Occipital lobe (tissue), 2 donors: ENCODE results near the gene DNAJC5. TPM values are rescaled to one million over a fixed set of nuclear protein-coding genes. Genes with fewer than 3 reads are reported as not detected.
"Not testable (repeated sequence)": the region's sequence is repeated elsewhere in the genome, so short reads cannot be mapped to it uniquely, and the experiment has no call there.

Experiments used
- DNase-seq: peaks from one replicate; lab custom pipeline; 2025; lab: John Stamatoyannopoulos, UW
- total RNA-seq: library from RNA; depleted of rRNA; stranded (reverse); fragments of >200 nt; gene quantifications from one replicate; pipeline ENCODE4 v1.2.3, GENCODE V29; 2014

DNAJC5 gene
- total RNA-seq, 1 donor from 2014 or later: 99.7 TPM

DNA sequence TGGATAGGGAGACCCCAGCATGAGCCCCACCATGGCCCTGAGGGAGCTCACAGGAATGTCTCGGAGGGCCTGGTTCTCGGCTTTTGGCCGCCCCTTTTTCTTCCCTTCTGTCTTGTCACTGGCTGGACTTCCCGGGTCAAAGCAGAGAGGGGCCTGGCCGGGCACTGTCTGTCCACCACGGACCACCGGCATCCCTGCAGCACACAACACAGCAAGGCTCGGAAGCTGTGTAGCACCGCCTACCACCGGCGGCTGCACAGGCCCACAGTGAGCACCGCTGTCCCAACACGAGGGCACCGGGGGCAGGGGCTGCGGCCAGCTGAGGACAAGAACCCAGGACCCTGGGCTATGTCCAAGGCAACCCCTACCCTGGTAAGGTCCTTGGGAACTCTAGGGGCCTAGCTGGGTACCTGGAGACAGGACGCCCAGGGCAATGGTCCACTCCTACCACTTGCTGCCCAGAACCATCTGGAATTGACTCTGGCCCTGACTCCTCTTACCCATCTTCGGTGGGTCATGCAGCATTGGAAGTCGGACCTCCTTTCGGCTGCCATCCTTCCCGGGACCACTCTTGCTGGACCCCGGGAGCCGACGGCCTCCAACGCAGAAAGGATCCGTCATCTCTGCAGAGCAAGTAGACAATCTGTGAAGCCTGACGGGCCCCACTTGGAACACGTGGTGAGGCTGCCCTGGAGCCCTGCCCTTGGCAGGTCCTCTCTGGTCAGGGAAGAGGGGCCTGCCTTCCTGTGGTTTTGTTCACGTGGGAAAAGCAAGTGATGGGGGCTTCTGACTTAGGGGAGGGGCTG lies 72.6 kb downstream of the DNAJC5 start:
- DNase-seq: no peak

DNA sequence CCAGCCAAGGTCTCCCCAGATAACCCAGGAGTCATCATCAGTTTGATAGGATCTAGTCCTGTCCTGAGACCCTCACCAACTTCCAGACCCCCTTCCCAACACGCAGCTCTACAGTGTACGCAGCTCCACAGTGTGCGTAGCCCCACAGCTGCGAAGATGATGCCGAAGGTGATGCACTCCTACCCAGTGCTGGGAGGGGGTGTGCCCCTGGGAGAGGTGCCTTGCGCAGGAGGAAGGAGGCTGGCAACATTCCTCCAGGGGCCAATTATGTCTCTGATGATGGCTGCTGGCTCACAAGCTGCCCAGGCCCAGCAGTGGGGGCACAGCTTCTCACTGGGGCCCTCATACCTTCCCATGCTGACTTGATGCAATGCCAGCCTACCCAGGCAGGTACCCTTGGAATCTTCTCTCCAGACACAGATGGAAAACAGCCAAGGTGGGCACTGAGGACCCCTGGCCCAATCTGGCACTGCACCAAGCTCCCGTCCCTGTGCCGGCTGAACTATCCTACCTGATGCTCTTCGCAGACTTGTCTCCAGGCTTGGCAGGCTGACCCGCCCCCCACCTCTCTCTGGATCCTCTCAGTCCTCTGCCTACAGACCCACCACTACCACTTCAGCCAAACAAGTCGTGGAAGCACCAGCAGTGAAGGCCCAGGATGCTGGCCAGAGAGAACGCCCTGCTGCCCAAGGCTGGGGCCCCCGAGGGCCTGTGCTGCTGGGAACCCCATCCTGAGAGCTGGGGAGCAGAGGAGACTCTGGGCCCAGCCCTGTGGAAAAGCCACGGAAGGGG lies 73.4 kb downstream of the DNAJC5 start:
- DNase-seq: no peak

DNA sequence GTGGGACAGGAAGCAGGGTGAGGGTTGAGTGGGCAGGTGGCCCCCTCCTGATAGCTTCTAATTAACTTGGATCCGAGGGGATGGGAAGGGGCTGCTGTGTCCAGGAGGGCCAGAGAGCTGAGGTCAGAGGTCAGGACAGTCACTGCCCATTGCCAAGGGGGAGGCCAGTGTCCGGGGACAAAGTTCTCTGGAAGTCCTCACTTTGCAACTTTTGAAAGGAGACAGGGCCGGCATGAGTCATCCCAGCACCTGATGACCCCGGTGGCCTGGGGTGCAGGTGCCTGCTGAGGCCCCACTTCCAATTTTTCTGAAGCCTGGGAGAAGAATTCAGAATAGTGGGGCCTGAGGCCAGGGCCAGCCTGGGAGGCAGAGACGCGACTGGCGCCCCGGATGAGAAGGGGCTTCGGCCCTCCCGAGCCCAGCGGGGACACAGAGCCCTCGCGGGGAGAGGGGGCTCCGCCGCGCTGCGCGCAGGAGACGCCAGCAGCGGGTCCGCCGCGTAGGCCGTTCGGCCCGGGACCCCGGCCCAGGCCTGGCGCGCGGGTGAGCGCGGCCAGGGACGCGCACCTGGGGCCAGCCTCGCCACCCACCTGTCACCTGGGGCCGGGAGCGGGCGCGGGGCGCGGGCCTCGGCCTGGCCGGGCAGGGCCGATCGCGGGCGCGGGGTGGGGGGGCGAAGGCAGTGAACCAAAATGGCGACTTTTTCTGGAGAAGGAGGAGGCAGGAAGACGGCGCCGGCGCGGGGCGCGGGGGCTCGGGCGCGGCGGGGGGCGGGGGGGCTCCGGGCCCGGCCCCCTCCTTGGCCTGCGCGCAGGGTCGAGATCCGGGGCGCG lies 74.2 kb downstream of the DNAJC5 start:
- DNase-seq: no peak

DNA sequence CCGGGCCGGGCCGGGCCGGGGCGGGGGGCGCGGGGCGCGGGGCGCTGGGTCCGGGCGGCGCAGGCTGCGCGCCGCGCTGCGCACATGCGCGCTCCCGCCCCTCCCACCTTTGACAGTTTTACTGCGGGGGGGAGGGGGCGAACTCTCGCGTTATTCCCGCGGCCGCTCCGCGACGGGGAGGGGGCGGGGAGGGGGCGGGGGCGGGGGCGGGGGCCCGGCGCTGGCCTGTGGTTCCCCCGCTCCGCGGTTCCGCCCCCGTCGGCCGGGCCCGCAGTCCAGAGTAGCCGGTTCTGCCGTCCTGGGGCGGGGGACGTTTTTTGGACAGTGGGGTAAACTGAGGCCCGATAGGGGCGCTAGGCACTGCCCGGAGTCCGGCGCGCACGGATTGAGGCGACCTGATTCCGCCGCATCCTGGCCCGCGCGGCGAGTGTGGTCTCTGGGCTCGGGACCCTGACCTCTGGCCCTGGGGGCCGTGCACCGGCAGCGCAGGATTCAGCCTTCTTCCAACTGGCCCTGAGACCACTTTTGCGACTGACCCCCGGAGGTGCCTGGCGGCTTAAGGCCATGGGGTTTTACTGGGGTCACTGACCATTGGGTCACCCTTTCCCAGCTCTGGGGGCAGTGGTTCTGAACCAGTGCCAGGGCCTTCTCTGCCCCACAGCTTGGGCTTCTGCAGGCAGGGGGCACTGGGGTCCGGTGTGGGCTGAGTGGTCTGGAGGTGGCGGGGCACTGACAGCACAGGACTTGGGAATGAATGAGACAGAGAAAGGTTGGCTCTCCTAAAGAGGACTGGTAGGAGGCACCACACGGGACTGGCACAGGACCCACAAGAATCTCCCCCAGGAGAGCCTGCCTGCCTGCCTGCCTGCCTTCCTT lies 75.2 kb downstream of the DNAJC5 start, which contains the start of gene ZNF512B:
Gene ZNF512B, minus strand, starts transcription at position 93 of the 876 bp plus-strand sequence. CDS start 1,980 bp downstream, outside the sequence.
- peak; percentile 35 for DNase-seq

DNA sequence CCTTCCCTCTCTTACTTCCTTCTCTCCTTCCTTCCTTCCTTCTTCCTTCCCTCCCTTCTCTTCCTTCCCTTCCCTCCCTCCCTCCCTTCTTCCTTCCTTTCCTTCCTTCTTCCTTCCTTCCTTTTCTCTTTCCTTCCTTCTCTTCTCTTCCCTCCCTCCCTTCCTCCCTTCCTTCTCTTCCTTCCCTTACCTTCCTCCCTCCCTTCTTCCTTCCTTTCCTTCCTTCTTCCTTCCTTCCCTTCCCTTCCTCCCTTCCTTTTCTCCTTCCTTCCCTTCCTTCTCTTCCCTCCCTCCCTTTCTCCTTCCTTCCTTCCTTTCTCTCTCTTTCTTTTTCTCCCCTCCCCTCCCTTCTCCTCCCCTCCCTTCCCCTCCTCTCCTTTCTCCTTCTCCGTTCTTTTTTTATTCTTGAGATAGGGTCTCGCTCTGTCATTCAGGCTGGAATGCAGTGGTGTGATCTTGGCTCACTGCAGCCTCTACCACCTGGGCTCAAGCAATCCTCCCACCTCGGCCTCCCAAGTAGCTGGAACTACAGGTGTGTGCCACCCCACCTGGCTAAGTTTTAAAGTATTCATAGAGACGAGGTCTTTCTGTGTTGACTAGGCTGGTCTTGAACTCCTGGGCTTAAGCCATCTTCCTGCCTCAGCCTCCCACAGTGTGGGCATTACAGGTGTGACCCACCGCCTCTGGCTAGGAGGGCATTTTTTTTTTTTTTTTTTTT lies 75.9 kb downstream of the DNAJC5 start:
- DNase-seq: no peak

DNA sequence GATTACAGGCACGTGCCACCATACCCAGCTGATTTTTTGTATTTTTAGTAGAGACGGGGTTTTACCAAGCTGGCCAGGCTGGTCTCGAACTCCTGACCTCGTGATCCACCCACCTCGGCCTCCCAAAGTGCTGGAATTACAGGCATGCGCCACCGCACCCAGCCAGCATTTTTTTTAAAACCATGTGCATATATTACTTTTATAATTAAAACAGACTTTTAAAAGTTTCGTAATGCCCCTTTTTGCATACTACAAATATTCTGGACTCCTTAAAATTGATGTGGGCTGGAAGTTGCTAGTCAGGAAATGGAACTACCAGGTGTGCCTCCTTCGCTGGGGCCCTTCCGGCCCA lies 77.0 kb downstream of the DNAJC5 start:
- not testable (repeated sequence) for DNase-seq

DNA sequence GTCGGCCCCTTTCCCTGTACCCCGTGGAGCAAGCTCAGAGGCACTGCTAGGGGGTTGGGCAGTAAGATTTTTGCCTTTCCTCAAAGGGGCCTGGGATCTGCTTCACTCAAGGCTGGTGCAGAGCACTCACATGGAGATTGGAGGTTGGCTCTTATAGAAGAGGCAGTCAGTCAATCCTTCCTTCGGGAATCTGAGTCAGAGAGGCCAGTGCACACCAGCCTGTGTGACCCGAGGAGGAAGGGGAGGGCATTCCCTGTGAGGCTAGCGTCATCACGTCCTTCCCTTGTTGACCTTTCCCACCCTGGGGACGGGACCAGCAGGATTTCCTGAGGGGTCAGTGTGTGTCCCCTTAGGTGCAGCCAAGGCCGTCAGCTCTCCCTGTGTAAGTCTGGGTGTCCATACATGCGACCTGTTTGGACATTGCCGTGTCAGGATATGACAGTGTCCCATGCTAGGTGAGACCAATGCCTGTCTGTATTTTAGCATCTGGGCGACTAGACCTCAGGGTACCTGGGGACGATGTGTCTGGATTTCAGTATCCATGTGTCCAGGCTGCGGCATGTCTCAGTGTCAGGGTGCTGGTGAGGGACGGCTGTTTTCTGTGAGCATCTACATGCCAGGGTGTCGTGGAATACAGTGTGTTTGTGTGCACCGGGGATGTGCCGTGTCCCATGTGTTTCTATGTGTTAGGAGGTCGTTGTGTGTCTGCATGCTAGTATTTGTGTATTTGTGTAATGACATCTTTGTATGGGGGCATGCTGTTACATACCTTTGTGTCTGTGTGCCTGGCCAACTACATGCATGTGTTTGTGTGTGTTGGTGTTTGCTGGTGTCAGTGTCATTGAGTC lies 77.6 kb downstream of the DNAJC5 start:
- no peak for DNase-seq

DNA sequence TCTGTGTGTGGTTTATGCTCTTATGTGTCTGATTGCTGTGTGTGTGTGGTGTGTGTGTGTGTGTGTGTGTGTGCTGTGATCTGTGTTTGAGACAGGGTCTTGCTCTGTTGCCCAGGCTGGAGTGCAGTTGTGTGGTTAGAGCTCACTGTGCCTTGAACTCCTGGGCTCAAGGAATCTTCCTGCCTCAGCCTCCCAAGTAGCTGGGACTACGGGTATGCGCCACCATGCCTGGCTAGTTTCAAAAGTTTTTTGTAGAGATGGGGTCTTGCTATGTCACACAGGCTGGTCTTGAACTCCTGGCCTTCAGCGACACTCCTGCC lies 78.2 kb downstream of the DNAJC5 start:
- no peak for DNase-seq

DNA sequence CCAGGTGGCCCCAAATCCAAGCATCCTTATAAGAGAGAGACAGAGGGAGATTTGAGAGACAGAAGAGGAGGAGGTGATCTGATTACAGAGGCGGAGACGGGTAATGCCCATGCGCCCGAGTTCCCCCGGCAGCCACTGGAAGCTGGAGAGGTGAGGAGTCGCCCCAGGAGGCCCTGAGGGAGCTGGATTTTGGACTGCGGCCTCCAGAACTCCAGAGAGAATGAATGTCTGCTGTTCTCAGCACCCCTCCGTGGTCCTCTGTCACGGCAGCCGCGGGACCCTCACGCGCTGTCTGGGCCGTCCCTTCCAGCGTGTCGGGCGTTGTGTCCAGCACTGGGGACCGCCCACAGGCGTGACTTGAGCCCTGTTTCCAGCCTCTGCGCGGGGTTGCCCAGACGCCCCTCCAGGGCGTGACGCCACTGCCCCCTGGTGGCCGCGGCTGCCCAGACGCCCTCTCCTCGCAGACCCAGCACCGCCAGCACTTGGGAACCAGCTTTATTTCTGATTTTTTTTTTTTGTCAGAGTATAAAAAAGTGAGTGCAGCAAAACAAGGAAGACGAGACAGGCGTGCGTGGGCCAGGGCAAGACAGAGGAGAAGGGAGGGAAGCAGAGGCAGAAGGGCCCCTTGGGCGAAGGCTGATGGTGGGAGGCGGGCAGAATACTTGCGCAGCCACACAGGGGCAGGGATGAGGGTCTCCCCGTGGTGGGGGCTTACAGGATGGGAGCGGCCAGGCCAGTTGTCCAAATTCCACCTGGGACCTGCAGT lies 78.9 kb downstream of the DNAJC5 start:
- DNase-seq: peak; percentile 71

DNA sequence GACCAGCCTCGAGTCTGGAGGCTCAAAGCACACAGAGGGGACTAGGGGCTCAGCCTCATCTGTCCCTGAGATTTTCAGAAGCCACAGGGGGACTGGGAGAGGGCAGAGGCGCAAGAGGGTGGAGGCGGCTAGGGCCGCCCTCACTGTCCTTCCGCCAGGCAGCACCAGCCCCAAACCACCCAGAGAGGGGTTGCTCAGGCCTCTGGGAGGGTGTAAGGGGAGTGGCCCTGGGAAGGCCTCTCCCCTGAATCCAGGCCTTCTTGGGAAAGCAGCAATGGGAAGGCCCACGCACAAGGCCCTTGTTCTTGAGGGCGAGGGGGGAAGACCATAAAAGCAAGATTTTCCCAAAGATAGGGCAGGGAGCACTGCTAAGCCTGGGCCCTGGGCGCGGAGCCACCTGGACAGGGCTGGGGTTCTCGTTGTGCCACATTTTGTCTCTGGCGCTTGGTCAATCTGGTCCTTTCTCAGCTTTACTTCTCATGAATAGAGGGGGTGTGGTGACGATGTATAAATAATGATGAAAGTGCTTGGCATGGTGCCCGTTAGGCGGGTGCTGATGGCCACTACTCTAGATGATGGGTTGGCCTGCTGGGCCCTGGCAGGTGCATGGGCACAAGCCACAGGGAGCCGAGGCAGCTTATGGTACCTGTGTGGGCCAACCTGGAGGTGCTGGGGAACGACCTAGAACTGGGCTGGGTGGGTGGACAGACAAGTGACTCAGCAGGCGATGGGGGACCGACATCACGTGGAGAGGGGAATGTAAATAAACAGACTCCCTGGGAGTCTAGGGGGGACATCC lies 79.7 kb downstream of the DNAJC5 start:
- DNase-seq: no peak

DNA sequence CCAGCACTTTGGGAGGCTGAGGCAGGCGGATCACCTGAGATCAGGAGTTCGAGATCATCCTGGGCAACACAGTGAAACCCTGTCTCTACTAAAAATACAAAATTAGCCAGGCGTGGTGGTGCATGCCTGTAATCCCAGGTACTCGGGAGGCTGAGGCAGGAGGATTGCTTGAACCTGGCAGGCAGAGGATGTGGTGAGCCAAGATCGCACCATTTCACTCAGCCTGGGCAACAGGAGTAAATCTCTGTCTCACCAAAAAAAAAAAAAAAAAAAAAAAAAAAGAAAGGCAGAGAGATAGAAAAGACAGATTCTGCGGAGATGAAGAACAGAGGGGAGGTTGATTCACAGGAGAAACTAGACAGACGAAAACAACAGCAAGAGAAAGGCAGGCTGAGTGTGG lies 81.6 kb downstream of the DNAJC5 start:
- not testable (repeated sequence) for DNase-seq

DNA sequence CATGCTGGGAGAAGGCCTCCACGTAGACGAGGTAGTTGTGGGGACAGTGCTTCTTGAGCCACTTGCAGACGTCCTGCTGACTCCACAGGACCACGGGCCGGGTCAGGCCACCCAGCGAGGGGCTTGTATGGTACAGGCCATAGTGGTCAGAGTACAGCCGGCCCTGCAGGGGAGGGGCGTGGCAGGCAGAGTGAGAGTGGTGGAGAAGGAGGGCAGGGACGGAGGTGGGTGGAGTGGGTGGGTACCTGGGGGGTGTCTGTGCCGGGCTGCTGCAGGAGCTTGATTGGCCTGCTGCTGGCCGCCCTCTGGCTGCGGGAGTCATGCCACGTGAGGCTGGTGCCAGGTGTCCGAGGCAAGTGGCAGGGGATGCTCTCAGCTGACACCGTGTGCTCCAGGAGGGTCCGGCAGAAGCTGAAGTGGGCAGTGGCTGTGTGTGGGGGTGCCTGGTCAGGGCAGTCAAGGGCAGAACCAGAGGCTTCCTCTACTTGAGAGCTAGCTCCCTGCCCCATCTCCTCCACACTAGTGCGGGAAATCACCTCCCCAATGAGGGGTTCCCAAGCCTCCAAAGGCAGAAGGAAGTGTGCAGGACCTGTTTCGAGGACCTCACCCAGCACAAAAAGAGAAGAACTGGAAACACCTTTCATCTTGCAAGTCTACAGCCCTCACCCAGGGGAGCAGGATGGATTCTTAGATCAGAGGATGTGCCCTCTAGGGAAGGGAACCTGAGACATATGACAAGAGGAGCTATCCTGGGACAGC lies 82.2 kb downstream of the DNAJC5 start:
- DNase-seq: no peak

DNA sequence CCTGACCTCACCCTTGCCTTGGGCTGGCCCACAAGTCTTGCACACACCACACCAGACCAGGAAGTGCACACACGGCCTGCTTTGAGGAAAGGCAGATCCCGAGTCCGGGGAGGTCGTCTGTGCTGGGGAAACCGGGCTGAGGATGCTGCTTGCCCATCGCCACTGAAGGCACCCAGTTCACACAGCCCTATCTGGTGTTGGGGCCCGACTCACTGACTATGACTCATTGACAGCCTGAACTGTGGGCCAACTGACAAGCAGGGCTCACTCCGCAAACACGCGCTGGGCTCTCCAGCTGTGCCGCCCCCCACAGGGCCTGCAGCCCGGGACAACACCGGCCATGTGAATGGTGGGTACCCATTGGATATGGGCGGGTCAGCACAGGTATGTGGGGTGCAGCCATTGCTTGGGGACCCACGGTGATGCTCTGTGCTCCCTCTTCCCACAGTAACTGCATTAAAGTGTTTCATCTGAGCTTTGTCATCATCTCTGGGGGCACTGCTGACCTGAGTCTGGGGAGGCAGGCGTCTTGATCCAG lies 82.9 kb downstream of the DNAJC5 start:
- no peak for DNase-seq

DNA sequence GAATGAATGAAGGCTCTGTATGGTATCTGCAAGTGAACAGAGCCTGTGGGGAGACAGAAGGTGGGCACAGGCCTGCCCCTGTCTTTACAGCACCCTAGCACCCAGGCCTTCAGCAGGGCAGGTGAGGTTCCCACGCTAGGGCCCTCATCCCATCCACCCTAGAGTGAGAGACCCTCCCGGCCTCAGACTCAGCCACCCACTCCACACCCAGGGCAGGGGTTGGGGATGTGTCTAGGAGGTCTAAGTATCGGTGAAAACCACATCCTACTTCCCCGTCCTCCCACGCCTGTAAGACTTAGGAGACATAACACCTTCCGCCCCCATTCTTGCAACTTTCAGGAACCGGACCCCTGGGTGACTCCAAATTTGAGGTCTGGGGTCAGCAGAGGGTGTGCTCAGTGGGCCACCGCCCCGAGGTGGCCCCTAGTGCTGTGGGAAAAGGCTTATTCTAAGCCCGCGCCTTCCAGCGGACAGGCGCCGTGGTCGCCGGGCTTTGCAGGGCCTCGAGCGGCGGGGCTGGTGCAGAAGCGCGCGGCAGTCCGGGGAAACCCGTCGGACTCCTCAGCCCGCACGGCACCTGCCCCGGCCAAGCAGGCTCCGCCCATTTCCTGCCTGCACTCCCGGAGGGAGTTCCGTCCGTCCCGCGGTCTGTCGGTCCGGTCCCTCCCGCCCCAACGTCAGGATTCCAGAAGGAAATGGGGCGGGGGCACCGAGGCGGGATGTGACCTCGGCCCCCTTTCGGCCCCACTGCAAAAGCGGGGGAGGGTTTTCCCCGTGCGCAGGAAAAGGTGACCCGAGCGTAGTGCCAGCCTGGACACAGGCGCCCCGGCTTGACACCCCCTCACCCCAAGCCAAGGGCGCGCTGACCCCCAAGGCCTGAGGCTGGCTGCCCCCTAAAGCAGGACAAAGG lies 83.6 kb downstream of the DNAJC5 start:
- DNase-seq: no peak

DNA sequence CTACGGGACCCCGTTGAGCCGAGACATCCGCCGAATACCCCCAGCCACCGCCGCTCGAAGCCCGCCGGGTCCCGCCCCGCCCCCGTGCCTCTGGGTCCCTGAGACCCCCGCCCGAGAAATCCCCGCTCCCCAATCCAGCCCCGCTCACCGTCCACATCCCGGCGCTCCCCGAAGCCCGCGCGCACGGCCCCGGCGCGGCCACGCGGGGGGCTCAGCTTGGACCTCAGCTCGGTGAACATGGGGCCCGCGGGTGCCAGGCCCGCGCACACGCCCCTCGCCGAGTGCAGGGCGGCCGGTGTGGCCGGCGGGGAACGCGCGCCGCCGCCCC lies 84.3 kb downstream of the DNAJC5 start:
- no peak for DNase-seq
